ENCODE results near the gene UTS2B. TPM values are rescaled to one million over a fixed set of nuclear protein-coding genes. Genes with fewer than 3 reads are reported as not detected.
A peak's percentile ranks its signal among the peaks of the same experiment; 100 is the strongest.

UTS2B gene
- not detected for polyA plus RNA-seq (2012; ENCODE audit: insufficient read depth, insufficient read length, low read depth)

DNA sequence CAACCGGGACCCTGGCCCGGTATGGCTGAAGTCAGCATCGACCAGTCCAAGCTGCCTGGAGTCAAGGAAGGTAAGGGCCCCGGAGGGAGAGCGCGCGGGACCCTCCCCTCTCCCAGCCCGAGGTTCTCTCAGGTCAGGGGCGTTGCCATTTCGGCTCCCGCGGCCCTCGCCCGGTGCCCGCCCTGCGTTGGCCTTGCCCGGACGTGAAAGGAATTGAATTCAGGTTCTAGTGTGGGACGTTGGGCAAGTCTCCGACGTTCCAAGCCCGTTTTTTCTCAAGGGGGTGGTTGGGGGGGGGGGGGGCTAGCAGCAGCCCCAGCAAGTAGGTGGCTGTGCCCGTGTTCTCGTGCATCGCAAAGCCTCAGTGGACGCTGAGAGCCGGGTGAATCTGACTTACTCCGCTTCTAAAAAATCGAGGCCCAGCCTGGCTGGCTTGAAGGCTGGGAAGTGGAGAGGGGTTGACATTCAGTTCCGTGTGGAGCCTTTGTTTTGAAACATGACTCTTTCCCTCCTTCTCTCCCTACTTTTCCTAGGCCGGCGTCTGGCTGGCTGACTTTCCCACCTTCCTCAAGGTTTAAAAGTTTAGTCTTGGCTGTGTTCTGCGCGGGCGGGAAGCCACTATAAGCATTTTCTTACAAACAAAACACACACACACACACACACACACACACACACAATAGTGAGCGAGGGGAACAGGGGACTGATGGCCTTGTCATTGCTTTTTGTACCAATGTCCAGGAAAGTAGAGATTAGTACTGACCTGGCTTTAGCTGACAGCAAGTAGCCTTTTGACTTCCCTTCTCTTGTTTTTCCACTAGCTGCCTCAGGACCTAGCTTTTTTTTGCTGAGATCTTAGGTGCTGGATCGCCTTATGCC is at the start of gene UTS2B:
Gene UTS2B (minus strand): TSS at position 873 of the 876 bp plus-strand sequence. CDS start 48,337 bp downstream, outside the sequence.
- no peaks in the 10 kb centered on the region for H3K4me1 ChIP-seq
- H3K36me3 ChIP-seq = no peaks in the 10 kb centered on the region
- H3K27me3 ChIP-seq = no peaks in the 10 kb centered on the region
- H3K9me3 ChIP-seq = no peaks in the 10 kb centered on the region
- TF ChIP-seq, protein P1, sequence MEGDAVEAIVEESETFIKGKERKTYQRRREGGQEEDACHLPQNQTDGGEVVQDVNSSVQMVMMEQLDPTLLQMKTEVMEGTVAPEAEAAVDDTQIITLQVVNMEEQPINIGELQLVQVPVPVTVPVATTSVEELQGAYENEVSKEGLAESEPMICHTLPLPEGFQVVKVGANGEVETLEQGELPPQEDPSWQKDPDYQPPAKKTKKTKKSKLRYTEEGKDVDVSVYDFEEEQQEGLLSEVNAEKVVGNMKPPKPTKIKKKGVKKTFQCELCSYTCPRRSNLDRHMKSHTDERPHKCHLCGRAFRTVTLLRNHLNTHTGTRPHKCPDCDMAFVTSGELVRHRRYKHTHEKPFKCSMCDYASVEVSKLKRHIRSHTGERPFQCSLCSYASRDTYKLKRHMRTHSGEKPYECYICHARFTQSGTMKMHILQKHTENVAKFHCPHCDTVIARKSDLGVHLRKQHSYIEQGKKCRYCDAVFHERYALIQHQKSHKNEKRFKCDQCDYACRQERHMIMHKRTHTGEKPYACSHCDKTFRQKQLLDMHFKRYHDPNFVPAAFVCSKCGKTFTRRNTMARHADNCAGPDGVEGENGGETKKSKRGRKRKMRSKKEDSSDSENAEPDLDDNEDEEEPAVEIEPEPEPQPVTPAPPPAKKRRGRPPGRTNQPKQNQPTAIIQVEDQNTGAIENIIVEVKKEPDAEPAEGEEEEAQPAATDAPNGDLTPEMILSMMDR (IDR thresholded peaks at IDR 0.05; ENCODE audit: low read depth, low read length) = no peak
- DNase-seq = peak; percentile 58
- H3K4me3 ChIP-seq (ENCODE audit: low read depth, low read length) = peak within 1 kb of the TSS; percentile 78

- no peak for DNase-seq
- H3K36me3 ChIP-seq = peaks cover 14% of the 10 kb centered on the region
Measured at GRCh38 chr3:191380001-191380400, 49.7 kb upstream of the UTS2B start.

DNA sequence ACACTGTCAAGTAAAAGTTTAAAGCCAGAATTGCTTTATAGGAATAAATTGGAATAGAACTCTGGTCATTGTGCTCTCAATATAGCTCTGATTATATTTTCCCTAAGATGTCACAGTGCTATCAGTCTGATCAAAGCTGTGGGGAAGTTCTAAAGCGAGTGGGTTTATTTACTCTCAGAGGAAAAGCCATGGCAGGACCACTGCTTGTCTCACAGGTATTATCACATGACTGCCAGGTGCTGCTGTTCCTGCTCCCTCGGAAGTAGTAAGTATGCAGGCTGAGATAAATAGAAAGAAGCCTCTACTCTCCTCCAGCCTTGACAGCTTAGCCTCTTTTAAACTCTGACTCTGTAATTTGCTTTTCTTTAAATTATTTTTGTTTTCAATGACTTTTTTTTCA is 49.1 kb upstream of the UTS2B start:
- TF ChIP-seq, protein P1 (IDR thresholded peaks at IDR 0.05; ENCODE audit: low read depth, low read length) = no peak
- no peaks in the 10 kb centered on the region for H3K9me3 ChIP-seq
- no peaks in the 10 kb centered on the region for H3K27me3 ChIP-seq
- H3K4me1 ChIP-seq = peaks cover 19% of the 10 kb centered on the region
- DNase-seq = no peak
- H3K4me3 ChIP-seq (ENCODE audit: low read depth, low read length) = no peak overlapping the region
- peaks cover 14% of the 10 kb centered on the region for H3K36me3 ChIP-seq

More at GRCh38 chr3:191380001-191380400, 49.7 kb upstream of the UTS2B start:
- Histone ChIP-seq H3K4me3 (ENCODE audit: low read depth, low read length) (no peak overlapping the region), H3K4me1 (peaks cover 19% of the 10 kb centered on the region), H3K9me3 (no peaks in the 10 kb centered on the region), H3K27me3 (no peaks in the 10 kb centered on the region)
- TF ChIP-seq, protein P1 (IDR thresholded peaks at IDR 0.05; ENCODE audit: low read depth, low read length) = no peak

- Histone ChIP-seq H3K4me1 (peaks cover 19% of the 10 kb centered on the region), H3K9me3 (no peaks in the 10 kb centered on the region), H3K27me3 (no peaks in the 10 kb centered on the region), H3K36me3 (peaks cover 14% of the 10 kb centered on the region), H3K4me3 (ENCODE audit: low read depth, low read length) (no peak overlapping the region)
- no peak for DNase-seq
- TF ChIP-seq, protein P1 (IDR thresholded peaks at IDR 0.05; ENCODE audit: low read depth, low read length) = no peak
Measured at GRCh38 chr3:191378142-191378812, 48.0 kb upstream of the UTS2B start.

GRCh38 chr3:191376516-191377141 is 46.3 kb upstream of the UTS2B start:
- TF ChIP-seq, protein P1 (IDR thresholded peaks at IDR 0.05; ENCODE audit: low read depth, low read length) = no peak
- Histone ChIP-seq H3K9me3 (no peaks in the 10 kb centered on the region), H3K4me3 (ENCODE audit: low read depth, low read length) (no peak overlapping the region), H3K27me3 (no peaks in the 10 kb centered on the region), H3K36me3 (peaks cover 8% of the 10 kb centered on the region; the same call in 1 of the 2 replicates), H3K4me1 (peaks cover 19% of the 10 kb centered on the region)
- no peak for DNase-seq
